PC-9 (cell line): ENCODE data around the gene PPM1B. TPM values are rescaled to one million over a fixed set of nuclear protein-coding genes. Genes with fewer than 3 reads are reported as not detected.

ENCODE experiments used
- BruUV-seq: library from RNA; stranded (reverse); fragments of 400-500 nt; replicated peaks from 2 replicates; lab custom pipeline; 2021; lab: Mats Ljungman, UMichigan
- CTCF ChIA-PET: fragments of 300-600 bp; sonication (Branson Sonifier 250); formaldehyde crosslinking; loops from one replicate; lab custom pipeline; 2022; ENCODE audit warnings: antibody characterized with exemption; lab: Charles Lee
- POLR2A ChIA-PET: fragments of 300-600 bp; sonication (Branson Sonifier 250); formaldehyde crosslinking; loops from one replicate; lab custom pipeline; 2022; ENCODE audit warnings: antibody characterized with exemption; ENCODE audit not compliant: unreplicated experiment; lab: Charles Lee
- DNase-seq, 2 experiments: peaks; one replicate each; pipeline versions ENCODE4 v3.0.0 to v3.0.0-alpha.2; 2015 to 2022; ENCODE audit warnings: mixed read lengths in 1 of 2
- H2AFZ ChIP-seq: fragments of 200-600 bp; sonication (generic); 2 replicates; pipeline ENCODE4 v1.8.1; 2017; ENCODE audit warnings: antibody characterized with exemption
- H3F3A ChIP-seq: fragments of 200-600 bp; sonication (generic); 2 replicates; pipeline ENCODE4 v1.8.1; 2017; ENCODE audit warnings: antibody characterized with exemption, mild to moderate bottlenecking, low read depth; ENCODE audit not compliant: insufficient read depth
- H3K27ac ChIP-seq: fragments of 200-600 bp; sonication (generic); 2 replicates; pipeline ENCODE4 v1.6.1; 2016; ENCODE audit warnings: mixed run types
- H3K27me3 ChIP-seq: fragments of 200-600 bp; sonication (generic); 2 replicates; pipeline ENCODE4 v1.6.1; 2016; ENCODE audit warnings: low read depth, mixed run types; ENCODE audit not compliant: insufficient read depth
- H3K36me3 ChIP-seq: fragments of 200-600 bp; sonication (generic); 2 replicates; pipeline ENCODE4 v1.6.1; 2016; ENCODE audit warnings: low read depth, mixed run types
- H3K4me1 ChIP-seq: fragments of 200-600 bp; sonication (generic); replicated peaks from 2 replicates; pipeline ENCODE4 v1.6.1; 2016; ENCODE audit warnings: mixed run types; ENCODE audit not compliant: insufficient read depth
- H3K4me2 ChIP-seq: fragments of 200-600 bp; sonication (generic); 2 replicates; pipeline ENCODE4 v1.6.1; 2017; ENCODE audit warnings: mixed run types
- H3K4me3 ChIP-seq: fragments of 200-600 bp; sonication (generic); 2 replicates; pipeline ENCODE4 v1.6.1; 2016; ENCODE audit warnings: mixed run types
- H3K79me2 ChIP-seq: fragments of 200-600 bp; sonication (generic); 2 replicates; pipeline ENCODE4 v1.6.1; 2017; ENCODE audit warnings: low read depth, mixed run types
- H3K9me2 ChIP-seq: fragments of 200-600 bp; sonication (generic); 2 replicates; pipeline ENCODE4 v1.8.1; 2017; ENCODE audit warnings: mild to moderate bottlenecking; ENCODE audit not compliant: insufficient read depth
- H3K9me3 ChIP-seq: fragments of 200-600 bp; sonication (generic); 2 replicates; pipeline ENCODE4 v1.8.1; 2016; ENCODE audit warnings: low read depth; ENCODE audit not compliant: insufficient read depth
- H4K20me1 ChIP-seq: fragments of 200-600 bp; sonication (generic); 2 replicates; pipeline ENCODE4 v1.8.1; 2017; ENCODE audit not compliant: insufficient read depth
- EZH2 ChIP-seq: fragments of 200-600 bp; sonication (generic); IDR thresholded peaks from 2 replicates; pipeline ENCODE4 v1.8.0; 2017; ENCODE audit warnings: antibody characterized with exemption, low read depth
- intact Hi-C: fragments of 100-400 bp; cut with micrococcal nuclease; formaldehyde crosslinking; loops from one replicate; pipeline ENCODE4 v1.10.0; 2022; ENCODE audit not compliant: unreplicated experiment
- total RNA-seq: library from RNA; stranded (reverse); gene quantifications from 2 replicates; pipeline ENCODE4 v1.2.3, GENCODE V29; 2021
- TF ChIP-seq, protein P1 (sequence below): fragments of 200-600 bp; sonication (generic); conservative IDR thresholded peaks from 2 replicates; pipeline ENCODE4 v1.6.1; 2017; ENCODE audit warnings: mixed run types, antibody characterized with exemption, mild to moderate bottlenecking, moderate library complexity

The PPM1B gene
- total RNA-seq, 1 experiment from 2014 or later, result 45.0 TPM

DNA sequence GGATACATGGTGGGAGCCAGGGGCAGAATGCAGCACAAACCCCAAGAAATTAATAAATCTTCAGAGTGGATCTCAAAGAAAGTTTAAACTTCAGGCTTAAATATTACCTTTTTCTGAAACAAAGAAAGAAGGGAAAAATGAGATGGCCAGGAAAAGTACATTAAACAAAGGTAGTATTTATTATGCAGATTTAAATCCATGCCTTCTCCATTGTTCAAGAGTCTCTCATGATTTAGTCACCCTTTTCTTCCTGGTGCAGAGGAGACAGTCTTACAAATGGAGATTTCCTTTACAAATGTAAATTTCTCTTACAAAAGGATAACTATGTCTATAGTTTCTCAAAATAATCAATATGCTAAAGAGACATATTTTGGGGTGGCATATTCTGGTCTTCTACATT is 33.4 kb upstream of the PPM1B start:
- H3K9me3 ChIP-seq, result 0 out of 2 replicates have a peak, but pooled peaks cover 9% of the 10 kb centered on the region
- peaks cover 18% of the 10 kb centered on the region for H3F3A ChIP-seq
- CTCF ChIA-PET, result no interaction called here
- POLR2A ChIA-PET, result interaction anchor here (0.8 kb wide), 1 partner anchor 52 kb away, joined by 16 read pairs; no protein-coding TSS in a partner anchor
- intact Hi-C loops, result no loop called here
- H3K27me3 ChIP-seq, result no peaks in the 10 kb centered on the region
- H3K36me3 ChIP-seq, result no peaks in the 10 kb centered on the region
- TF ChIP-seq EZH2, result no peak
- TF ChIP-seq, protein P1, sequence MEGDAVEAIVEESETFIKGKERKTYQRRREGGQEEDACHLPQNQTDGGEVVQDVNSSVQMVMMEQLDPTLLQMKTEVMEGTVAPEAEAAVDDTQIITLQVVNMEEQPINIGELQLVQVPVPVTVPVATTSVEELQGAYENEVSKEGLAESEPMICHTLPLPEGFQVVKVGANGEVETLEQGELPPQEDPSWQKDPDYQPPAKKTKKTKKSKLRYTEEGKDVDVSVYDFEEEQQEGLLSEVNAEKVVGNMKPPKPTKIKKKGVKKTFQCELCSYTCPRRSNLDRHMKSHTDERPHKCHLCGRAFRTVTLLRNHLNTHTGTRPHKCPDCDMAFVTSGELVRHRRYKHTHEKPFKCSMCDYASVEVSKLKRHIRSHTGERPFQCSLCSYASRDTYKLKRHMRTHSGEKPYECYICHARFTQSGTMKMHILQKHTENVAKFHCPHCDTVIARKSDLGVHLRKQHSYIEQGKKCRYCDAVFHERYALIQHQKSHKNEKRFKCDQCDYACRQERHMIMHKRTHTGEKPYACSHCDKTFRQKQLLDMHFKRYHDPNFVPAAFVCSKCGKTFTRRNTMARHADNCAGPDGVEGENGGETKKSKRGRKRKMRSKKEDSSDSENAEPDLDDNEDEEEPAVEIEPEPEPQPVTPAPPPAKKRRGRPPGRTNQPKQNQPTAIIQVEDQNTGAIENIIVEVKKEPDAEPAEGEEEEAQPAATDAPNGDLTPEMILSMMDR, result no peak
- no peak overlapping the region for H3K4me3 ChIP-seq
- peak overlapping the region; percentile 51 for H3K4me2 ChIP-seq
- BruUV-seq, result no TSS peak
- H4K20me1 ChIP-seq, result no peaks in the 10 kb centered on the region
- H3K4me1 ChIP-seq, result peaks cover 37% of the 10 kb centered on the region
- no peaks in the 10 kb centered on the region for H3K9me2 ChIP-seq
- peak overlapping the region; percentile 63 for H3K27ac ChIP-seq
- H3K79me2 ChIP-seq, result no peaks in the 10 kb centered on the region
- DNase-seq, result no peak
- H2AFZ ChIP-seq, result 0 out of 2 replicates have a peak overlapping the region, but pooled peaks have one; percentile 1

DNA sequence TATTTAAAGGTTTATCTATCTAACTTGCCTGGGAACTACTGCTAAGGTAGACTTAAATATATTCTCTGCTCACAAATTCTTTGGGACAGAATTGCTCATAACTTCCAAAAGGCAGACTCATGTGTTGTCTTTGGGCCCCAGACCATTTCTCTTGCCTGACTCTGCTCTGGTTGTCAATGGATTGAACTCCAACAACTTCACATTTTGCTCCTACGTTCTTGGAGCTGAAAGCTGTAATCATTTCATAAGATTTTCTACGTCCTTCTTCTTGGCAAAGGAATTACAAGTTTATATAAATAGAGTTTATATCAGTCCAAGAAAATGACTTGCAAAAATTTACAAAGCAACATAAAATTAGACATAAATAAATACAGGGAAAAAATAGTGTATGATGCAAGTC is 32.9 kb upstream of the PPM1B start:
- no TSS peak for BruUV-seq
- Histone ChIP-seq H4K20me1 (no peaks in the 10 kb centered on the region), H3K79me2 (no peaks in the 10 kb centered on the region), H3K36me3 (no peaks in the 10 kb centered on the region), H3K4me1 (peaks cover 32% of the 10 kb centered on the region), H3K9me3 (0 out of 2 replicates have a peak, but pooled peaks cover 9% of the 10 kb centered on the region), H3K4me2 (peak overlapping the region; percentile 51), H3K27ac (peak overlapping the region; percentile 63), H2AFZ (0 out of 2 replicates have a peak overlapping the region, but pooled peaks have one; percentile 1), H3K9me2 (no peaks in the 10 kb centered on the region), H3F3A (peaks cover 18% of the 10 kb centered on the region), H3K27me3 (no peaks in the 10 kb centered on the region), H3K4me3 (peak overlapping the region; percentile 3; the same call in 1 of the 2 replicates)
- ChIA-PET CTCF (no interaction called here), POLR2A (interaction anchor here (0.6 kb wide), 1 partner anchor 1558 kb away, joined by 15 read pairs; no protein-coding TSS in a partner anchor)
- intact Hi-C loops, result loop anchor here (2.0 kb wide), 1 partner anchor 31 kb away; no protein-coding TSS in a partner anchor
- no peak for DNase-seq
- TF ChIP-seq, protein P1, result no peak
- TF ChIP-seq EZH2, result no peak

DNA sequence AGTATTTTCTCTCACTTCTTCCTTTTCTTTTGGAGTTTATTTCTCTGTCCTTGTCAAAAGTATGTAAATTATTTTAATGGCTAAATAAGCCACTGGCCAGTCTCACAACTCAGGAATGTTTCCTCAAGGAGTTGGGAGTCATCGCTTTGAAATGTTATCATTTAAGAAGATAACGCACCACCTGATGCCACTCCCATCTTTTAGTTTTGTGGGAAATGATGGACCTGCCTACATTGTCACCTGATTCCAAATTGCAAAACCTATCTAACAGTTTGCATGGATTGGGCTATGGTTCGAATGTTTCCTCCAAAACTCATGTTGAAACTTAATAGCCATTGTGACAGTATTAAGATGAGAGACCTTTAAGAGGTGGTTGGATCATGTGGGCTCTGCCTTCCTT is 32.4 kb upstream of the PPM1B start:
- CTCF ChIA-PET, result no interaction called here
- TF ChIP-seq, protein P1, result no peak
- no peak for TF ChIP-seq EZH2
- H3K27ac ChIP-seq, result peak overlapping the region; percentile 63
- BruUV-seq, result no TSS peak
- no peaks in the 10 kb centered on the region for H3K27me3 ChIP-seq
- H3K4me3 ChIP-seq, result peak overlapping the region; percentile 3; the same call in 1 of the 2 replicates
- H3K4me1 ChIP-seq, result peaks cover 28% of the 10 kb centered on the region
- no peaks in the 10 kb centered on the region for H3K79me2 ChIP-seq
- H3K9me3 ChIP-seq, result 0 out of 2 replicates have a peak, but pooled peaks cover 6% of the 10 kb centered on the region
- intact Hi-C loops, result loop anchor here (2.0 kb wide), 1 partner anchor 31 kb away; no protein-coding TSS in a partner anchor
- H3F3A ChIP-seq, result peaks cover 18% of the 10 kb centered on the region; the same call in 1 of the 2 replicates
- no peaks in the 10 kb centered on the region for H3K9me2 ChIP-seq
- peak; percentile 37 to 97 for DNase-seq
- H3K4me2 ChIP-seq, result peak overlapping the region; percentile 51
- H3K36me3 ChIP-seq, result no peaks in the 10 kb centered on the region
- POLR2A ChIA-PET, result interaction anchor here (0.6 kb wide), 1 partner anchor 1559 kb away, joined by 15 read pairs; no protein-coding TSS in a partner anchor
- H2AFZ ChIP-seq, result no peak overlapping the region
- H4K20me1 ChIP-seq, result no peaks in the 10 kb centered on the region
